ENCODE measurements around the gene IKZF4. TPM values are rescaled to one million over a fixed set of nuclear protein-coding genes. Genes with fewer than 3 reads are reported as not detected.

The IKZF4 gene
- total and polyA plus RNA-seq, 2 of the 8 experiments (the other 6 are each of a cell fraction or from before 2014, with no cell fraction given): 8.0 to 13.3 TPM

DNA sequence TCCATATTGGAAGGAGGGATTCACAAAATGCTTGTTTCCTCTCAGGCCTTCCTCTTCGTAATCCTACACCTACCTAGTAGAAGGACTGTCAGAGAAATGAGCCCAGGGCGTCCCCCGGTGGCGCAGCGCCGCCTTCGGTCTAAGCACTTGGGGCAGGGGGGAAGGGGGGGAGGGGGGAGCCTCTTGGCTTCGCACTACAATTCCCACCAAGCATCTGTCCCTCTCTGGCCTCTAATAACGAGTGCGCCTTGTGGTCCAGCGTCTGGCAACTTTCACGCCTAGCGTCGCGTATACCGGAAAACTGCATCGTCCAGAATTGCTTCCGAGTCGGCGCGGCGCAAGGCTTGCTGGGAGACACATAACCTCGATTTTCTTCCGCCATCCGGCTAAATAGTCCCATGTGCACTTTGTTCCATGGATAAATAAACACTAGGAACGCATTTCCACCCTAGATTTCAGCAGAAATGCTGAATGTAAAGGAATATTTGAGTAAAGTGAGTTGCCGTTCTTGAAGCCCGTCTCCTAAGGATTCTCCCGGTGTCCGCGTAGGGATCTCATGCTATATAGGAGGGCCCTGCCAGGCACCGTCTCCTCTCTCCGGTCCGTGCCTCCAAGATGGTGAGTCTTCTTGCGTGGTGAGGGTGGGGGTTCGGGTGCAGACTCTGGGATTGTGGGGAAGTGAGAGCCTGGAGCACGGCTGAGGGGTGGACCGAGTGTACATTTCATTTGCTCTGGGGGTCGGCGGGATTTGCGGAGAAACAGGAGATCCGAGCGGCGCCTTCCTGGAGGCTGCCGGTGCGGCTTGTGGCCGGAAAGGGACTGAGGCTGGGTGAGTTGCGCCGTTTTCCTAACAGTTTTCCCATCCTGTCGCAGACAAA is 20.9 kb downstream of the IKZF4 start, which contains the start of gene RPS26 (continued):
- TF ChIP-seq BACH1 (IDR thresholded peaks at IDR 0.05; ENCODE audit: low read length) (no peak), RFX5 (IDR thresholded peaks at IDR 0.05; ENCODE audit: borderline replicate concordance, low read depth, low read length) (no peak), GABPA (IDR thresholded peaks at IDR 0.05; ENCODE audit: borderline replicate concordance, insufficient read depth, low read length) (peak; percentile 87; the same call in 1 of the 2 replicates), BCL11A (IDR thresholded peaks at IDR 0.05; ENCODE audit: low read depth in 2 of 2, low read length in 2 of 2) (no peak), SUZ12 (IDR thresholded peaks at IDR 0.05; ENCODE audit: low read length) (no peak), EGR1 (IDR thresholded peaks at IDR 0.05; ENCODE audit: borderline replicate concordance, low read depth, low read length) (no peak), SP4 (IDR thresholded peaks at IDR 0.05; ENCODE audit: low read length) (peak; percentile 81), RAD21 (IDR thresholded peaks at IDR 0.05 in 1 of 2, conservative IDR thresholded peaks at IDR 0.05 in 1 of 2; ENCODE audit: low read depth in 2 of 2, low read length in 2 of 2) (peak; percentile 63 to 69), ZNF274 (IDR thresholded peaks at IDR 0.05; ENCODE audit: borderline replicate concordance, extremely low read depth, low read length) (no peak), CREB1 (IDR thresholded peaks at IDR 0.05) (peak; percentile 93), CBX8 (IDR thresholded peaks at IDR 0.05; ENCODE audit: borderline replicate concordance, low read depth, low read length) (no peak), TAF1 (IDR thresholded peaks at IDR 0.05; ENCODE audit: low read depth, low read length) (peak; percentile 98), TCF12 (IDR thresholded peaks at IDR 0.05; ENCODE audit: low read depth, low read length) (peak; percentile 68; the same call in 1 of the 2 replicates), KDM1A (IDR thresholded peaks at IDR 0.05; ENCODE audit: borderline replicate concordance, low read length) (no peak), NRF1 (IDR thresholded peaks at IDR 0.05; ENCODE audit: low read depth, low read length) (no peak), YY1 (IDR thresholded peaks at IDR 0.05; ENCODE audit: low read depth, low read length) (peak; percentile 69; the same call in 1 of the 2 replicates), PHF8 (conservative IDR thresholded peaks at IDR 0.05; ENCODE audit: low read depth, low read length) (peak; percentile 96), SIX5 (IDR thresholded peaks at IDR 0.05; ENCODE audit: low read depth, low read length) (peak; percentile 70), HDAC6 (IDR thresholded peaks at IDR 0.05; ENCODE audit: low read depth, low read length) (no peak), TAF7 (optimal IDR thresholded peaks at IDR 0.05; ENCODE audit: borderline replicate concordance, low read depth, low read length) (peak; percentile 98)
- TF ChIP-seq, protein P1, sequence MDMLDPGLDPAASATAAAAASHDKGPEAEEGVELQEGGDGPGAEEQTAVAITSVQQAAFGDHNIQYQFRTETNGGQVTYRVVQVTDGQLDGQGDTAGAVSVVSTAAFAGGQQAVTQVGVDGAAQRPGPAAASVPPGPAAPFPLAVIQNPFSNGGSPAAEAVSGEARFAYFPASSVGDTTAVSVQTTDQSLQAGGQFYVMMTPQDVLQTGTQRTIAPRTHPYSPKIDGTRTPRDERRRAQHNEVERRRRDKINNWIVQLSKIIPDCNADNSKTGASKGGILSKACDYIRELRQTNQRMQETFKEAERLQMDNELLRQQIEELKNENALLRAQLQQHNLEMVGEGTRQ (IDR thresholded peaks at IDR 0.05; ENCODE audit: low read length): no peak
- TF ChIP-seq, protein P2, sequence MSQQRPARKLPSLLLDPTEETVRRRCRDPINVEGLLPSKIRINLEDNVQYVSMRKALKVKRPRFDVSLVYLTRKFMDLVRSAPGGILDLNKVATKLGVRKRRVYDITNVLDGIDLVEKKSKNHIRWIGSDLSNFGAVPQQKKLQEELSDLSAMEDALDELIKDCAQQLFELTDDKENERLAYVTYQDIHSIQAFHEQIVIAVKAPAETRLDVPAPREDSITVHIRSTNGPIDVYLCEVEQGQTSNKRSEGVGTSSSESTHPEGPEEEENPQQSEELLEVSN (IDR thresholded peaks at IDR 0.05): peak; percentile 52

All from H1 (cell line).